Measurements from ENCODE around the gene HOXA13.

GRCh38 chr7:27146491-27147198 is 53.2 kb downstream of the HOXA13 start:
- TF ChIP-seq CTCF (IDR thresholded peaks at IDR 0.05) = no peak
- no peak for TF ChIP-seq EZH2 (IDR thresholded peaks at IDR 0.05; ENCODE audit: borderline replicate concordance, insufficient read depth, low read depth, low read length, poor library complexity, severe bottlenecking)
